SU-DHL-6 (cell line): ENCODE results near the gene WFDC8.

ENCODE experiments used
- H2AFZ ChIP-seq: fragments of 200-600 bp; sonication (generic); 2 replicates; pipeline ENCODE4 v1.6.1; 2014; ENCODE audit warnings: low read depth, mild to moderate bottlenecking, moderate library complexity, mixed read lengths, antibody characterized with exemption, low read length; ENCODE audit not compliant: severe bottlenecking
- H3F3A ChIP-seq: fragments of 200-600 bp; shearing (Covaris generic); 2 replicates; pipeline ENCODE4 v1.6.0; 2016; ENCODE audit warnings: antibody characterized with exemption, mild to moderate bottlenecking; ENCODE audit not compliant: insufficient read depth
- H3K27ac ChIP-seq: fragments of 200-600 bp; sonication (generic); 2 replicates; pipeline ENCODE4 v1.5.1; 2016; ENCODE audit warnings: low read depth, mild to moderate bottlenecking, low read length, moderate library complexity, mixed read lengths
- H3K27me3 ChIP-seq: fragments of 200-600 bp; sonication (generic), shearing (Covaris generic); 2 replicates; pipeline ENCODE4 v1.6.0; 2014; ENCODE audit warnings: mild to moderate bottlenecking, low read length
- H3K36me3 ChIP-seq: fragments of 200-600 bp; sonication (generic); 2 replicates; pipeline ENCODE4 v1.6.1; 2014; ENCODE audit warnings: mild to moderate bottlenecking, low read length, mixed read lengths
- H3K4me2 ChIP-seq: fragments of 300-600, 200-600 bp; shearing (Covaris generic), sonication (generic); 2 replicates; pipeline ENCODE4 v1.6.0; 2014; ENCODE audit warnings: low read length, low read depth, mild to moderate bottlenecking; ENCODE audit not compliant: poor library complexity, severe bottlenecking
- H3K4me3 ChIP-seq: fragments of 200-600 bp; sonication (generic); 2 replicates; pipeline ENCODE4 v1.5.1; 2014; ENCODE audit warnings: antibody characterized with exemption, low read length, mild to moderate bottlenecking, mixed read lengths; ENCODE audit not compliant: insufficient read depth, poor library complexity, severe bottlenecking
- H3K79me2 ChIP-seq: fragments of 200-600 bp; sonication (generic); 2 replicates; pipeline ENCODE4 v1.6.1; 2014; ENCODE audit warnings: mild to moderate bottlenecking, low read length, moderate library complexity; ENCODE audit not compliant: insufficient read depth
- H3K9ac ChIP-seq: fragments of 200-600 bp; sonication (generic); 2 replicates; pipeline ENCODE4 v1.7.0; 2014; ENCODE audit warnings: mild to moderate bottlenecking, low read length
- H3K9me2 ChIP-seq: fragments of 200-600 bp; sonication (generic); replicated peaks from 2 replicates; pipeline ENCODE4 v1.6.1; 2014; ENCODE audit warnings: low read length; ENCODE audit not compliant: insufficient read depth
- H3K9me3 ChIP-seq: fragments of 200-600 bp; sonication (generic); 2 replicates; pipeline ENCODE4 v1.6.1; 2014; ENCODE audit warnings: low read length, mixed read lengths; ENCODE audit not compliant: insufficient read depth
- H4K20me1 ChIP-seq: fragments of 200-600 bp; sonication (generic); 2 replicates; pipeline ENCODE4 v1.6.1; 2014; ENCODE audit warnings: low read depth, mild to moderate bottlenecking, antibody characterized with exemption, low read length, moderate library complexity, mixed read lengths
- CTCF ChIP-seq: fragments of 200-600 bp; sonication (generic); IDR thresholded peaks from one replicate; pipeline ENCODE4 v1.5.1; 2017; ENCODE audit warnings: antibody characterized with exemption, mild to moderate bottlenecking, low read length, moderate library complexity; ENCODE audit not compliant: insufficient read depth, poor library complexity, severe bottlenecking
- EZH2phosphoT487 ChIP-seq: fragments of 200-600 bp; sonication (generic), shearing (Covaris generic); conservative IDR thresholded peaks from 2 replicates; pipeline ENCODE4 v1.6.1; 2018; ENCODE audit warnings: mild to moderate bottlenecking, antibody characterized with exemption, low read length, moderate library complexity, mixed read lengths

WFDC8 gene

DNA sequence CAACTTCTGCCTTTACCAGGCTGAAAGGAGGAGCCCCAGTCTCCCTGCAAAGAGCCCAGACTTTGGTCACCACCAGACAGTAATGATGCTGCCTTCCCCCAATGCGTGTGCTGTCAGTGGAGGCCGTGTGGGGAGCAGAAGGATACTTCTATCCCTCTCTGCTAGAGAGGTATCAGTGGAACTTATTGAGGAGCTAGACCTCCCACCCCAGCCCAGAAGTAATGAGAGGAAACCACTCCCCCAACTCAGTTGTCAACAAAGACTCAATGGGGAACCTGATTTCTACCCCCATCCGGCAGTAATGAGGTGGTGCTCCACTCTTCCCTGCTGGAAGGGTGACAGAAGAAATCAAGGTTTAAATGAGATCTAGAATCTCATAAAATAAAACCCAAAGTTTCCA lies 4.4 kb upstream of the WFDC8 start:
- H3K4me2 ChIP-seq: no peak overlapping the region
- no peak overlapping the region for H3K9ac ChIP-seq
- H3K4me3 ChIP-seq: no peak overlapping the region
- no peaks in the 10 kb centered on the region for H3K9me2 ChIP-seq
- H4K20me1 ChIP-seq: no peaks in the 10 kb centered on the region
- H3K27me3 ChIP-seq: no peaks in the 10 kb centered on the region
- H3K27ac ChIP-seq: no peak overlapping the region
- H3F3A ChIP-seq: no peaks in the 10 kb centered on the region
- no peak overlapping the region for H2AFZ ChIP-seq
- TF ChIP-seq CTCF: no peak
- no peak for TF ChIP-seq EZH2phosphoT487
- H3K9me3 ChIP-seq: no peaks in the 10 kb centered on the region
- H3K79me2 ChIP-seq: no peaks in the 10 kb centered on the region
- no peaks in the 10 kb centered on the region for H3K36me3 ChIP-seq

DNA sequence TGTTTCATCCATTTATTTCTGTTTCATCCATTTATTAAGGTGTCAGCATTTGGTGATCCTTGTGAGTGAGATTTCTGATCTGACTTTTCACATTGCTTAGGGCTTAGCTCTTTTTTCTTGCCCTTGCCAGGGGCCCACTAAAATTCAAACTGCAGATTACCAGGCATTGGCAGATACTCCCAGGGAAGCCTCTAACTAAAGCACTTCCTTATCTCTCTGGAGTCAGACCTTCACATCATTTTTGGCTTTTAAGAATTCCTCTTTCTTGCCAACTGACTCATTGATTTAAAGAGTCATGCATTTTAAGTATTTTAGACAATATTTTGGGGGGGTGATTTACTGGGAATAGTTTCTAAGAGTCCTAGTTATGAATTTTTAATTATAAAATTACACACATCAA lies 2.6 kb upstream of the WFDC8 start:
- Histone ChIP-seq H2AFZ (no peak overlapping the region), H3K4me3 (no peak overlapping the region), H3K36me3 (no peaks in the 10 kb centered on the region), H3F3A (no peaks in the 10 kb centered on the region), H3K9me2 (no peaks in the 10 kb centered on the region), H3K4me2 (no peak overlapping the region), H3K9me3 (no peaks in the 10 kb centered on the region), H3K9ac (no peak overlapping the region), H3K27ac (no peak overlapping the region), H3K27me3 (no peaks in the 10 kb centered on the region), H4K20me1 (no peaks in the 10 kb centered on the region), H3K79me2 (no peaks in the 10 kb centered on the region)
- no peak for TF ChIP-seq CTCF
- TF ChIP-seq EZH2phosphoT487: no peak

- Histone ChIP-seq H3K36me3 (no peaks in the 10 kb centered on the region), H3K4me3 (no peak overlapping the region), H2AFZ (no peak overlapping the region), H3K9me2 (no peaks in the 10 kb centered on the region), H3K27ac (no peak overlapping the region), H3F3A (no peaks in the 10 kb centered on the region), H3K27me3 (no peaks in the 10 kb centered on the region), H4K20me1 (no peaks in the 10 kb centered on the region), H3K9me3 (no peaks in the 10 kb centered on the region), H3K79me2 (no peaks in the 10 kb centered on the region), H3K4me2 (no peak overlapping the region), H3K9ac (no peak overlapping the region)
- TF ChIP-seq EZH2phosphoT487: no peak
- TF ChIP-seq CTCF: no peak
These were observed 853 bp downstream of the WFDC8 start for GRCh38 chr20:45578231-45578630.

- H3K79me2 ChIP-seq: no peaks in the 10 kb centered on the region
- TF ChIP-seq CTCF: no peak
- no peak for TF ChIP-seq EZH2phosphoT487
- H3K9me2 ChIP-seq: no peaks in the 10 kb centered on the region
- no peaks in the 10 kb centered on the region for H3K36me3 ChIP-seq
- H3K27me3 ChIP-seq: no peaks in the 10 kb centered on the region
- no peaks in the 10 kb centered on the region for H3K9me3 ChIP-seq
- H3K4me3 ChIP-seq: no peak overlapping the region
- H2AFZ ChIP-seq: no peak overlapping the region
- H4K20me1 ChIP-seq: no peaks in the 10 kb centered on the region
- H3K9ac ChIP-seq: no peak overlapping the region
- no peaks in the 10 kb centered on the region for H3F3A ChIP-seq
- no peak overlapping the region for H3K27ac ChIP-seq
- H3K4me2 ChIP-seq: no peak overlapping the region
These were observed 2.1 kb downstream of the WFDC8 start for GRCh38 chr20:45576995-45577394.
